H1 (cell line): ENCODE data around the gene IL21R. TPM values are rescaled to one million over a fixed set of nuclear protein-coding genes. Genes with fewer than 3 reads are reported as not detected.

Experiments used
- ASH2L ChIP-seq: fragments of 200-600, 300-600 bp; sonication (generic); IDR thresholded peaks from one replicate; pipeline ENCODE4 v1.7.1; 2017; ENCODE audit warnings: low read length
- BRCA1 ChIP-seq: IDR thresholded peaks from 2 replicates; pipeline ENCODE4 v1.6.1; 2012; ENCODE audit warnings: low read depth, low read length, improper control_type of control experiment
- CEBPB ChIP-seq: IDR thresholded peaks from 2 replicates; pipeline ENCODE4 v1.6.1; 2012; ENCODE audit warnings: low read depth, low read length
- CHD2 ChIP-seq: IDR thresholded peaks from 2 replicates; pipeline ENCODE4 v1.6.1; 2012; ENCODE audit warnings: low read length, improper control_type of control experiment
- CREB1 ChIP-seq: IDR thresholded peaks from 2 replicates; pipeline ENCODE4 v1.6.1; 2012; ENCODE audit warnings: inconsistent platforms
- CTBP2 ChIP-seq: IDR thresholded peaks from 2 replicates; pipeline ENCODE4 v1.7.0; 2011; ENCODE audit warnings: borderline replicate concordance, mild to moderate bottlenecking, moderate library complexity, mixed read lengths, low read length; ENCODE audit not compliant: insufficient read depth, insufficient read length
- EGR1 ChIP-seq: IDR thresholded peaks from 2 replicates; pipeline ENCODE4 v1.6.1; 2011; ENCODE audit warnings: low read depth, low read length, borderline replicate concordance
- EP300 ChIP-seq, 2 experiments: IDR thresholded peaks; 1 replicate in 1 of 2; 2 replicates in 1 of 2; pipeline ENCODE4 v1.6.1; 2011 to 2012; ENCODE audit warnings: low read depth in 2 of 2, low read length in 2 of 2, mild to moderate bottlenecking in 2 of 2, borderline replicate concordance in 1 of 2, inconsistent platforms in 1 of 2, moderate library complexity in 1 of 2
- GABPA ChIP-seq: IDR thresholded peaks from 2 replicates; pipeline ENCODE4 v1.6.1; 2011; ENCODE audit warnings: mild to moderate bottlenecking, low read length, moderate library complexity, borderline replicate concordance; ENCODE audit not compliant: insufficient read depth
- JUN ChIP-seq: IDR thresholded peaks from 2 replicates; pipeline ENCODE4 v1.6.1; 2011; ENCODE audit warnings: low read depth, mild to moderate bottlenecking, improper control_type of control experiment, low read length
- JUND ChIP-seq: IDR thresholded peaks from 2 replicates; pipeline ENCODE4 v1.6.1; 2011; ENCODE audit warnings: mild to moderate bottlenecking, improper control_type of control experiment, low read length
- KDM4A ChIP-seq: IDR thresholded peaks from one replicate; pipeline ENCODE4 v1.7.1; 2012; ENCODE audit warnings: low read depth, mild to moderate bottlenecking, moderate library complexity, low read length, inconsistent platforms; ENCODE audit not compliant: severe bottlenecking
- MAFK ChIP-seq: IDR thresholded peaks from 2 replicates; pipeline ENCODE4 v1.6.1; 2012; ENCODE audit warnings: low read depth, mild to moderate bottlenecking, improper control_type of control experiment, low read length
- MAX ChIP-seq: IDR thresholded peaks from 2 replicates; pipeline ENCODE4 v1.6.1; 2012; ENCODE audit warnings: inconsistent platforms
- NRF1 ChIP-seq: IDR thresholded peaks from 2 replicates; pipeline ENCODE4 v1.6.1; 2011; ENCODE audit warnings: mild to moderate bottlenecking, low read depth, low read length, improper control_type of control experiment
- POU5F1 ChIP-seq: IDR thresholded peaks from 2 replicates; pipeline ENCODE4 v1.6.1; 2011; ENCODE audit warnings: low read depth, mild to moderate bottlenecking, low read length, moderate library complexity
- SIRT6 ChIP-seq: IDR thresholded peaks from one replicate; pipeline ENCODE4 v1.7.1; 2012; ENCODE audit warnings: low read length, inconsistent platforms
- SIX5 ChIP-seq: IDR thresholded peaks from 2 replicates; pipeline ENCODE4 v1.6.1; 2011; ENCODE audit warnings: mild to moderate bottlenecking, low read depth, low read length
- SP4 ChIP-seq: IDR thresholded peaks from 2 replicates; pipeline ENCODE4 v1.6.1; 2012; ENCODE audit warnings: low read length, inconsistent platforms
- TCF12 ChIP-seq: IDR thresholded peaks from 2 replicates; pipeline ENCODE4 v1.6.1; 2011; ENCODE audit warnings: low read depth, mild to moderate bottlenecking, low read length
- TEAD4 ChIP-seq: IDR thresholded peaks from 2 replicates; pipeline ENCODE4 v1.6.1; 2012; ENCODE audit warnings: low read depth, low read length, inconsistent platforms, mixed read lengths
- YY1 ChIP-seq: IDR thresholded peaks from 2 replicates; pipeline ENCODE4 v1.6.1; 2011; ENCODE audit warnings: low read depth, mild to moderate bottlenecking, low read length
- ZNF274 ChIP-seq: IDR thresholded peaks from 2 replicates; pipeline ENCODE4 v1.7.0; 2012; ENCODE audit warnings: low read length, borderline replicate concordance; ENCODE audit errors: extremely low read depth
- polyA plus RNA-seq, 7 experiments: library from polyadenylated mRNA; depleted of rRNA in 3 of 7; stranded (reverse) in 5 of 7; unstranded in 2 of 7; fragments of >200 nt in 5 of 7; fragments of 200-250 nt in 2 of 7; gene quantifications; 1 replicate in 5 of 7; 2 replicates in 1 of 7; 4 replicates in 1 of 7; pipeline versions ENCODE4 v1.2.1 to v1.2.3, GENCODE V29; 2011 to 2013; ENCODE audit warnings: missing spikeins in 2 of 7, mixed read lengths in 2 of 7
- total RNA-seq: library from RNA; stranded (reverse); fragmentation: NEBNext Ultra II Directional; extraction: Animal tissue kit (Norgen Biotek cat#: 25700); gene quantifications from 2 replicates; pipeline ENCODE4 v1.2.1, GENCODE V29; 2021
- TF ChIP-seq, protein P1 (sequence below): IDR thresholded peaks from 2 replicates; pipeline ENCODE4 v1.6.1; 2012; ENCODE audit warnings: inconsistent platforms
- TF ChIP-seq, protein P2 (sequence below): IDR thresholded peaks from 2 replicates; pipeline ENCODE4 v1.6.1; 2012; ENCODE audit warnings: low read length, inconsistent platforms

IL21R gene
- total and polyA plus RNA-seq, 2 of the 8 experiments (the other 6 are each of a cell fraction or from before 2014, with no cell fraction given), result 0.34 to 0.70 TPM

DNA sequence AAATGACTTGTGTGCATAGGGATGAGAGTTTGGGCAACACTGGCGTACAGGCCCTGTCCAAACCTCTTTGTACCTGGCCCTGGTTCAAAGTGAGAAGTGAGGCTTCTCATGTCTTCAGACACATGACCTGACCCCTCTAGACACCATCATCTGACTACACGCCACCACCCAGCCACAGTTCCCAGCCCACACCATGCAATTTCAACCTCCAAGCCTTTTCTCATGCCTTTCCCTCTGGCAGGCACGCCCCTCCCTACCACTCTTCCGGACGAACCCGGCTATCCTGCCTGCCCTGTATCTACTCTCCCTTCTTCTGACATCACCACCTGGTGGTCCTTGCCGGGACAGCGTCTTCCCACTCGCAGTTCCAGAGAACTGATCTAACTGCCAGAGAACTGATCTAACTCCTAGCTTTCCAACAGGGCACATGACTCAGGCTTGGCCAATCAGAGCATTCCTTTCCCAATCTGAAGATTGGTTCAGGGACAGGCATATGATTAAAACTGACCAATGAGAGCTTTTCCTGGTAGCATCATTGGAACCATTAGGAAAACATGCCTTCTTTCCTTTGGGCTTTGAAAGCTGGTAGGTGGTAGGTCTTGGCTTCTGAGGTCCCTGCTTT lies 27.1 kb upstream of the IL21R start (continued):
- TF ChIP-seq MAFK, result no peak
- TF ChIP-seq, protein P1, sequence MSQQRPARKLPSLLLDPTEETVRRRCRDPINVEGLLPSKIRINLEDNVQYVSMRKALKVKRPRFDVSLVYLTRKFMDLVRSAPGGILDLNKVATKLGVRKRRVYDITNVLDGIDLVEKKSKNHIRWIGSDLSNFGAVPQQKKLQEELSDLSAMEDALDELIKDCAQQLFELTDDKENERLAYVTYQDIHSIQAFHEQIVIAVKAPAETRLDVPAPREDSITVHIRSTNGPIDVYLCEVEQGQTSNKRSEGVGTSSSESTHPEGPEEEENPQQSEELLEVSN, result peak; percentile 79
- TF ChIP-seq JUND, result no peak
- no peak for TF ChIP-seq EGR1
- TF ChIP-seq SIRT6, result no peak
- TF ChIP-seq TEAD4, result no peak
- TF ChIP-seq TCF12, result no peak
- no peak for TF ChIP-seq YY1
- peak; percentile 84 for TF ChIP-seq MAX
- no peak for TF ChIP-seq POU5F1
- TF ChIP-seq CEBPB, result no peak
- peak; percentile 43; the same call in 1 of the 2 replicates for TF ChIP-seq CREB1
- TF ChIP-seq ZNF274, result no peak
- no peak for TF ChIP-seq KDM4A
- no peak for TF ChIP-seq GABPA
- TF ChIP-seq SIX5, result no peak
- no peak for TF ChIP-seq SP4
- TF ChIP-seq ASH2L, result peak; percentile 44
- no peak for TF ChIP-seq BRCA1
- peak; percentile 63; the same call in 1 of the 2 replicates for TF ChIP-seq CHD2
- TF ChIP-seq, protein P2, sequence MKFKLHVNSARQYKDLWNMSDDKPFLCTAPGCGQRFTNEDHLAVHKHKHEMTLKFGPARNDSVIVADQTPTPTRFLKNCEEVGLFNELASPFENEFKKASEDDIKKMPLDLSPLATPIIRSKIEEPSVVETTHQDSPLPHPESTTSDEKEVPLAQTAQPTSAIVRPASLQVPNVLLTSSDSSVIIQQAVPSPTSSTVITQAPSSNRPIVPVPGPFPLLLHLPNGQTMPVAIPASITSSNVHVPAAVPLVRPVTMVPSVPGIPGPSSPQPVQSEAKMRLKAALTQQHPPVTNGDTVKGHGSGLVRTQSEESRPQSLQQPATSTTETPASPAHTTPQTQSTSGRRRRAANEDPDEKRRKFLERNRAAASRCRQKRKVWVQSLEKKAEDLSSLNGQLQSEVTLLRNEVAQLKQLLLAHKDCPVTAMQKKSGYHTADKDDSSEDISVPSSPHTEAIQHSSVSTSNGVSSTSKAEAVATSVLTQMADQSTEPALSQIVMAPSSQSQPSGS, result no peak
- no peak for TF ChIP-seq JUN
- no peak for TF ChIP-seq CTBP2
- TF ChIP-seq EP300 (IDR thresholded peaks at IDR 0.05; ENCODE audit: borderline replicate concordance in 1 of 2, low read depth in 2 of 2, low read length in 2 of 2), result no peak
- no peak for TF ChIP-seq NRF1
